ENCODE data around the gene NPIPB8.
"Not testable (repeated sequence)": the region's sequence is repeated elsewhere in the genome, so short reads cannot be mapped to it uniquely, and the experiment has no call there.

Gene NPIPB8

GRCh38 chr16:28637765-28638164, at the start of gene NPIPB8:
Gene NPIPB8 (plus strand): TSS chr16:28638065. CDS start chr16:28638361, 296 bp downstream.
- DNase-seq (ENCODE audit: low read depth); H3K4me3 ChIP-seq (ENCODE audit: low read depth, low read length): not testable (repeated sequence)

GRCh38 chr16:28589069-28589468, 48.8 kb upstream of the NPIPB8 start:
- no peak for DNase-seq (ENCODE audit: low read depth)
- TF ChIP-seq CTCF (conservative IDR thresholded peaks at IDR 0.05; ENCODE audit: low read depth, low read length), result no peak
- H3K4me3 ChIP-seq (ENCODE audit: low read depth, low read length), result no peak overlapping the region

- DNase-seq (ENCODE audit: low read depth), result no peak
- no peak for TF ChIP-seq CTCF (conservative IDR thresholded peaks at IDR 0.05; ENCODE audit: low read depth, low read length)
- H3K4me3 ChIP-seq (ENCODE audit: low read depth, low read length), result no peak overlapping the region
Measured at GRCh38 chr16:28589930-28590329, 47.9 kb upstream of the NPIPB8 start.

- no peak for TF ChIP-seq CTCF (conservative IDR thresholded peaks at IDR 0.05; ENCODE audit: low read depth, low read length)
- no peak overlapping the region for H3K4me3 ChIP-seq (ENCODE audit: low read depth, low read length)
- no peak for DNase-seq (ENCODE audit: low read depth)
Measured at GRCh38 chr16:28590384-28591340, 47.2 kb upstream of the NPIPB8 start.

GRCh38 chr16:28591355-28591754, 46.5 kb upstream of the NPIPB8 start:
- no peak overlapping the region for H3K4me3 ChIP-seq (ENCODE audit: low read depth, low read length)
- DNase-seq (ENCODE audit: low read depth), result no peak
- no peak for TF ChIP-seq CTCF (conservative IDR thresholded peaks at IDR 0.05; ENCODE audit: low read depth, low read length)

- no peak for TF ChIP-seq CTCF (conservative IDR thresholded peaks at IDR 0.05; ENCODE audit: low read depth, low read length)
Measured at GRCh38 chr16:28592511-28592910, 45.4 kb upstream of the NPIPB8 start.

GRCh38 chr16:28592979-28593553, 44.8 kb upstream of the NPIPB8 start:
- no peak for TF ChIP-seq CTCF (conservative IDR thresholded peaks at IDR 0.05; ENCODE audit: low read depth, low read length)
- H3K4me3 ChIP-seq (ENCODE audit: low read depth, low read length), result no peak overlapping the region
- no peak for DNase-seq (ENCODE audit: low read depth)

More at GRCh38 chr16:28592511-28592910, 45.4 kb upstream of the NPIPB8 start:
- no peak overlapping the region for H3K4me3 ChIP-seq (ENCODE audit: low read depth, low read length)
- no peak for DNase-seq (ENCODE audit: low read depth)

- not testable (repeated sequence) for DNase-seq (ENCODE audit: low read depth); H3K4me3 ChIP-seq (ENCODE audit: low read depth, low read length)
Measured at GRCh38 chr16:28595451-28595850, 42.4 kb upstream of the NPIPB8 start.

Measured in choroid plexus epithelial cell (primary cell).